GM12878 (cell line): Measurements from ENCODE around the gene KRTAP4-16. TPM values are rescaled to one million over a fixed set of nuclear protein-coding genes. Genes with fewer than 3 reads are reported as not detected.

Source experiments
- ATAC-seq: fragments of 200-7000 bp; cut with Tn5 transposase; 3 replicates; pipeline ENCODE4 v1.9.1; 2020; ENCODE audit warnings: mild to moderate bottlenecking, moderate library complexity
- BruUV-seq: library from RNA; stranded (reverse); fragments of 400-500 nt; replicated peaks from 2 replicates; lab custom pipeline; 2021; lab: Mats Ljungman, UMichigan
- CTCF ChIA-PET: fragments of 300-600 bp; sonication (Branson Sonifier 250); formaldehyde crosslinking; extraction: SDS; loops from one replicate; lab custom pipeline; 2021; ENCODE audit warnings: inconsistent platforms; lab: Yijun Ruan, JAX
- POLR2A ChIA-PET: fragments of 350-600 bp; formaldehyde crosslinking; extraction: SDS; loops from one replicate; lab custom pipeline; 2021; ENCODE audit warnings: inconsistent platforms; lab: Charles Lee
- RAD21 ChIA-PET: fragments of 300-600 bp; sonication (Branson Sonifier 250); formaldehyde crosslinking; loops from one replicate; lab custom pipeline; 2023; ENCODE audit warnings: antibody characterized with exemption; ENCODE audit not compliant: unreplicated experiment; lab: Charles Lee
- SMC1A ChIA-PET: fragments of 300-600 bp; sonication (Branson Sonifier 250); formaldehyde crosslinking; loops from one replicate; lab custom pipeline; 2023; ENCODE audit not compliant: unreplicated experiment, uncharacterized antibody; lab: Charles Lee
- DNase-seq: peaks from one replicate; pipeline ENCODE4 v3.0.0-alpha.2; 2011; ENCODE audit warnings: low read depth, low spot score
- FAIRE-seq: peaks from 3 replicates; lab custom pipeline; 2011; peaks lifted over from hg19 to GRCh38; lab: Jason Lieb, UNC
- H2AFZ ChIP-seq: 2 replicates; pipeline ENCODE4 v1.6.0; 2011; ENCODE audit warnings: low read depth, low read length, control low read depth; ENCODE audit not compliant: control insufficient read depth
- H3K27ac ChIP-seq: 2 replicates; pipeline ENCODE4 v1.5.1; 2011; ENCODE audit warnings: control low read depth; ENCODE audit not compliant: control insufficient read depth, insufficient read depth
- H3K27me3 ChIP-seq, 2 experiments: replicated peaks in 1 of 2; 2 replicates each; pipeline versions ENCODE4 v1.6.0 to v1.6.1; 2011; ENCODE audit warnings: low read length in 1 of 2; ENCODE audit not compliant: control insufficient read depth in 2 of 2, insufficient read depth in 2 of 2
- H3K36me3 ChIP-seq, 2 experiments: 2 replicates each; pipeline ENCODE4 v1.5.1; 2011; ENCODE audit warnings: low read length in 1 of 2; ENCODE audit not compliant: control insufficient read depth in 2 of 2, insufficient read depth in 2 of 2
- H3K4me1 ChIP-seq: 2 replicates; pipeline ENCODE4 v1.6.1; 2011; ENCODE audit warnings: mild to moderate bottlenecking, low read length, moderate library complexity, mixed read lengths; ENCODE audit not compliant: control insufficient read depth, insufficient read depth
- H3K4me2 ChIP-seq: 2 replicates; pipeline ENCODE4 v1.6.0; 2011; ENCODE audit warnings: control low read depth; ENCODE audit not compliant: control insufficient read depth, insufficient read depth
- H3K4me3 ChIP-seq: fragments of 200-600 bp; sonication (generic); 2 replicates; pipeline ENCODE4 v1.5.1; 2016
- H3K79me2 ChIP-seq: 2 replicates; pipeline ENCODE4 v1.6.0; 2011; ENCODE audit warnings: low read length; ENCODE audit not compliant: control insufficient read depth, insufficient read depth
- H3K9ac ChIP-seq: 2 replicates; pipeline ENCODE4 v1.8.0; 2011; ENCODE audit warnings: low read length, control low read depth, mixed read lengths; ENCODE audit not compliant: control insufficient read depth, insufficient read depth
- H3K9me3 ChIP-seq: replicated peaks from 3 replicates; pipeline ENCODE4 v1.5.1; 2011; ENCODE audit warnings: mild to moderate bottlenecking, low read length; ENCODE audit not compliant: control insufficient read depth, insufficient read depth
- H4K20me1 ChIP-seq: 2 replicates; pipeline ENCODE4 v1.6.0; 2011; ENCODE audit not compliant: control insufficient read depth, insufficient read depth
- CEBPZ ChIP-seq: fragments of 150-350 bp; IDR thresholded peaks from 2 replicates; pipeline ENCODE4 v1.6.1; 2016; ENCODE audit warnings: low read depth, low read length
- HDGF ChIP-seq: fragments of 450-650 bp; IDR thresholded peaks from 2 replicates; pipeline ENCODE4 v1.6.1; 2016; ENCODE audit warnings: antibody characterized with exemption
- MYB ChIP-seq: fragments of 150-350 bp; IDR thresholded peaks from 2 replicates; pipeline ENCODE4 v1.6.1; 2014; ENCODE audit warnings: mild to moderate bottlenecking, low read depth, low read length, borderline replicate concordance
- NFYA ChIP-seq: IDR thresholded peaks from 2 replicates; pipeline ENCODE4 v1.6.1; 2011; ENCODE audit warnings: low read depth, mild to moderate bottlenecking, low read length, improper control_type of control experiment, borderline replicate concordance
- SREBF1 ChIP-seq: IDR thresholded peaks from 2 replicates; pipeline ENCODE4 v1.6.1; 2012; ENCODE audit warnings: mild to moderate bottlenecking, low read length
- STAT3 ChIP-seq: IDR thresholded peaks from 2 replicates; pipeline ENCODE4 v1.6.1; 2011; ENCODE audit warnings: low read depth, low read length, improper control_type of control experiment
- WGBS: methylation state at CpG from one replicate; pipeline ENCODE4 v1.1.6; 2016; ENCODE audit warnings: low lambda C conversion rate; ENCODE audit not compliant: insufficient replicate concordance, insufficient coverage; ENCODE audit errors: missing lambda C conversion rate; 5-methylcytosine and 5-hydroxymethylcytosine counted together
- in situ Hi-C: fragments of 300-500 bp; cut with MboI; formaldehyde crosslinking; loops from 9 replicates; pipeline ENCODE4 v1.14.3; 2018; ENCODE audit warnings: mixed read lengths
- intact Hi-C: fragments of 100-400 bp; cut with micrococcal nuclease; formaldehyde crosslinking; loops from one replicate; pipeline ENCODE4 v1.14.2; 2022; ENCODE audit not compliant: unreplicated experiment
- polyA plus RNA-seq, 11 experiments: library from polyadenylated mRNA; depleted of rRNA in 4 of 11; unstranded in 6 of 11; stranded (reverse) in 5 of 11; fragments of >200 nt; fragmentation: Nextera tagmentation in 4 of 11; fragmentation: Illumina TruSeq in 1 of 11; extraction: Ambion mirVana in 4 of 11; extraction: Trizol in 1 of 11; gene quantifications; 1 replicate in 1 of 11; 2 replicates in 10 of 11; pipeline versions ENCODE4 v1.2.1 to v1.2.3, GENCODE V29; 2011 to 2016; ENCODE audit warnings: inconsistent platforms in 2 of 11, missing spikeins in 2 of 11, low read depth in 1 of 11
- total RNA-seq, 4 experiments: library from RNA; depleted of rRNA in 3 of 4; stranded (reverse); fragments of >200 nt in 3 of 4; fragmentation: Illumina TruSeq in 1 of 4; extraction: Trizol in 1 of 4; gene quantifications; 2 replicates each; pipeline versions ENCODE4 v1.2.1 to v1.2.3, GENCODE V29; 2013 to 2021
- TF ChIP-seq, protein P1 (sequence below): fragments of 450-650 bp; IDR thresholded peaks from 2 replicates; pipeline ENCODE4 v1.6.1; 2017; ENCODE audit warnings: mild to moderate bottlenecking, low read depth, inconsistent platforms; ENCODE audit not compliant: poor library complexity, severe bottlenecking
- TF ChIP-seq, protein P2 (sequence below): fragments of 450-650 bp; IDR thresholded peaks from 2 replicates; pipeline ENCODE4 v1.6.1; 2014; ENCODE audit warnings: mild to moderate bottlenecking
- TF ChIP-seq, protein P3 (sequence below): IDR thresholded peaks from 2 replicates; pipeline ENCODE4 v1.6.1; 2011; ENCODE audit warnings: borderline replicate concordance, low read depth, mild to moderate bottlenecking, moderate library complexity, low read length; ENCODE audit not compliant: insufficient read depth, poor library complexity, severe bottlenecking
- TF ChIP-seq, protein P4 (sequence below): IDR thresholded peaks from 2 replicates; pipeline ENCODE4 v1.6.1; 2012; ENCODE audit warnings: low read depth, low read length, improper control_type of control experiment

KRTAP4-16 gene
- total and polyA plus RNA-seq, 10 of the 15 experiments (the other 5 are each of a cell fraction or from before 2014, with no cell fraction given): not detected

DNA sequence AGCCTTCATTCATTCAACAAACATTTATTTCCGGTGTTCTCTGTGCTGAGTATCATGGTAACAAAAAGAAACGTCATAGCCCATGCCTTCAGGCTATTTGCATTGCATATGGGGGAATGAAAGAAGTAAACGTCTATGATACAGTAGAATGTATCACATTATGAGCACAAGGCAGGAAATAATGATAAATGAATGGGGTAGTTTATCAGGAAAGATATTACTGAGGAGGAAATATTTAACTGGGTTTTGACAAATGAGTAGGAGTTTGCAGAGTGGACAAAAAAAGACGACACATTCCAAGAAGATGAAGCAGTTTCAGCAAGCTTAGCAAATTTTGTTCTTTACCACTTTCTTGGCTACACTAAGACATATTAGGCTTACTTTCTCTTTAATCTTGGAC lies 19.4 kb downstream of the KRTAP4-16 start:
- no TSS peak for BruUV-seq
- no peak overlapping the region for H3K4me2 ChIP-seq

DNA sequence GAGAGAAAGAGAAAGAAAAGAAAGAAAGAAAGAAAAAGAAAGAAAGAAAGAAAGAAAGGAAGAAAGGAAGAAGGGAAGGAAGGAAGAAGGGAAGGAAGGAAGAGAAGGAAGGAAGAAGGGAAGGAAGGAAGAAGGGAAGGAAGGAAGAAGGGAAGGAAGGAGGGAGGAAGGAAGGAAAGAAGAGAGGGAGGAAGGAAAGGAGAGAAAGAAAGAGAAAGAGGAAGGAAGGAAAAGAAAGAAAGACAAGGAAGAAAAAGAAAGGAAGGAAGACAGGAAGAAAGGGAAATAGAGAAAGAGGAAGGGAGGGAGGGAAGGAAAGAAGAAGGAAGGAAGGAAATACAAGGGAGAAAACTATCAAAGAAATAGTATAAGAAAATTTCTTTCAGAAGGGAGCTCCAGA lies 25.2 kb downstream of the KRTAP4-16 start:
- DNase-seq (no peak), ATAC-seq (no peak), FAIRE-seq (no peak)
- CTCF ChIA-PET: no interaction called here
- Histone ChIP-seq H4K20me1 (no peaks in the 10 kb centered on the region), H3K9ac (no peak overlapping the region), H3K36me3 (no peaks in the 10 kb centered on the region), H3K4me3 (no peak overlapping the region), H3K4me1 (no peaks in the 10 kb centered on the region), H3K27me3 (no peaks in the 10 kb centered on the region), H2AFZ (no peak overlapping the region), H3K27ac (no peak overlapping the region), H3K9me3 (no peaks in the 10 kb centered on the region), H3K4me2 (no peak overlapping the region), H3K79me2 (no peaks in the 10 kb centered on the region)
- in situ Hi-C loops (no loop called here), intact Hi-C loops (no loop called here)
- no TSS peak for BruUV-seq
- SMC1A ChIA-PET: no interaction called here
- RAD21 ChIA-PET: no interaction called here
- POLR2A ChIA-PET: no interaction called here
- TF ChIP-seq, protein P1, sequence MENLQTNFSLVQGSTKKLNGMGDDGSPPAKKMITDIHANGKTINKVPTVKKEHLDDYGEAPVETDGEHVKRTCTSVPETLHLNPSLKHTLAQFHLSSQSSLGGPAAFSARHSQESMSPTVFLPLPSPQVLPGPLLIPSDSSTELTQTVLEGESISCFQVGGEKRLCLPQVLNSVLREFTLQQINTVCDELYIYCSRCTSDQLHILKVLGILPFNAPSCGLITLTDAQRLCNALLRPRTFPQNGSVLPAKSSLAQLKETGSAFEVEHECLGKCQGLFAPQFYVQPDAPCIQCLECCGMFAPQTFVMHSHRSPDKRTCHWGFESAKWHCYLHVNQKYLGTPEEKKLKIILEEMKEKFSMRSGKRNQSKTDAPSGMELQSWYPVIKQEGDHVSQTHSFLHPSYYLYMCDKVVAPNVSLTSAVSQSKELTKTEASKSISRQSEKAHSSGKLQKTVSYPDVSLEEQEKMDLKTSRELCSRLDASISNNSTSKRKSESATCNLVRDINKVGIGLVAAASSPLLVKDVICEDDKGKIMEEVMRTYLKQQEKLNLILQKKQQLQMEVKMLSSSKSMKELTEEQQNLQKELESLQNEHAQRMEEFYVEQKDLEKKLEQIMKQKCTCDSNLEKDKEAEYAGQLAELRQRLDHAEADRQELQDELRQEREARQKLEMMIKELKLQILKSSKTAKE: no peak
- TF ChIP-seq STAT3 (no peak), HDGF (no peak), CEBPZ (no peak), SREBF1 (no peak), NFYA (no peak)
- TF ChIP-seq, protein P2, sequence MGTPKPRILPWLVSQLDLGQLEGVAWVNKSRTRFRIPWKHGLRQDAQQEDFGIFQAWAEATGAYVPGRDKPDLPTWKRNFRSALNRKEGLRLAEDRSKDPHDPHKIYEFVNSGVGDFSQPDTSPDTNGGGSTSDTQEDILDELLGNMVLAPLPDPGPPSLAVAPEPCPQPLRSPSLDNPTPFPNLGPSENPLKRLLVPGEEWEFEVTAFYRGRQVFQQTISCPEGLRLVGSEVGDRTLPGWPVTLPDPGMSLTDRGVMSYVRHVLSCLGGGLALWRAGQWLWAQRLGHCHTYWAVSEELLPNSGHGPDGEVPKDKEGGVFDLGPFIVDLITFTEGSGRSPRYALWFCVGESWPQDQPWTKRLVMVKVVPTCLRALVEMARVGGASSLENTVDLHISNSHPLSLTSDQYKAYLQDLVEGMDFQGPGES: no peak
- TF ChIP-seq, protein P3, sequence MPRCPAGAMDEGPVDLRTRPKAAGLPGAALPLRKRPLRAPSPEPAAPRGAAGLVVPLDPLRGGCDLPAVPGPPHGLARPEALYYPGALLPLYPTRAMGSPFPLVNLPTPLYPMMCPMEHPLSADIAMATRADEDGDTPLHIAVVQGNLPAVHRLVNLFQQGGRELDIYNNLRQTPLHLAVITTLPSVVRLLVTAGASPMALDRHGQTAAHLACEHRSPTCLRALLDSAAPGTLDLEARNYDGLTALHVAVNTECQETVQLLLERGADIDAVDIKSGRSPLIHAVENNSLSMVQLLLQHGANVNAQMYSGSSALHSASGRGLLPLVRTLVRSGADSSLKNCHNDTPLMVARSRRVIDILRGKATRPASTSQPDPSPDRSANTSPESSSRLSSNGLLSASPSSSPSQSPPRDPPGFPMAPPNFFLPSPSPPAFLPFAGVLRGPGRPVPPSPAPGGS: no peak
- TF ChIP-seq, protein P4, sequence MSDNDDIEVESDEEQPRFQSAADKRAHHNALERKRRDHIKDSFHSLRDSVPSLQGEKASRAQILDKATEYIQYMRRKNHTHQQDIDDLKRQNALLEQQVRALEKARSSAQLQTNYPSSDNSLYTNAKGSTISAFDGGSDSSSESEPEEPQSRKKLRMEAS: no peak

More for the DNA sequence above, 19.4 kb downstream of the KRTAP4-16 start:
- in situ Hi-C loops (no loop called here), intact Hi-C loops (no loop called here)
- no peak overlapping the region for H3K27ac ChIP-seq
- WGBS: 2% methylated on average over 4 of the region's 4 CpGs
- no peak overlapping the region for H3K9ac ChIP-seq
- CTCF ChIA-PET: no interaction called here
- no peaks in the 10 kb centered on the region for H3K4me1 ChIP-seq
- POLR2A ChIA-PET: no interaction called here
- FAIRE-seq (no peak), DNase-seq (no peak), ATAC-seq (no peak)
- SMC1A ChIA-PET: no interaction called here
- RAD21 ChIA-PET: no interaction called here
- H3K4me3 ChIP-seq: no peak overlapping the region
- H3K79me2 ChIP-seq: no peaks in the 10 kb centered on the region
- no peaks in the 10 kb centered on the region; a peak in 1 of 4 replicates for H3K27me3 ChIP-seq
- TF ChIP-seq MYB: no peak
- no peaks in the 10 kb centered on the region for H3K9me3 ChIP-seq
- H3K36me3 ChIP-seq: no peaks in the 10 kb centered on the region
- H4K20me1 ChIP-seq: no peaks in the 10 kb centered on the region
- no peak overlapping the region for H2AFZ ChIP-seq
